GM20431 (cell line): ENCODE results near the gene SLA2.
"Not testable (repeated sequence)": the region's sequence is repeated elsewhere in the genome, so short reads cannot be mapped to it uniquely, and the experiment has no call there.

ENCODE experiments used
- in situ Hi-C: fragments of 300-500 bp; cut with MseI, MboI; formaldehyde crosslinking; loops from one replicate; pipeline ENCODE4 v1.15.0; 2020; ENCODE audit warnings: low sequenced_read_pairs; ENCODE audit not compliant: unreplicated experiment

The SLA2 gene

GRCh38 chr20:36647196-36648121 lies 1.5 kb upstream of the SLA2 start:
- in situ Hi-C loops = no loop called here

GRCh38 chr20:36646678-36647077 lies 682 bp upstream of the SLA2 start:
- in situ Hi-C loops = no loop called here

GRCh38 chr20:36645353-36645752 lies 643 bp downstream of the SLA2 start:
- in situ Hi-C loops = no loop called here

GRCh38 chr20:36644706-36645095 lies 1.3 kb downstream of the SLA2 start:
- in situ Hi-C loops = no loop called here

GRCh38 chr20:36644032-36644705 lies 1.8 kb downstream of the SLA2 start:
- in situ Hi-C loops = no loop called here

GRCh38 chr20:36642136-36642535 lies 3.9 kb downstream of the SLA2 start:
- in situ Hi-C loops = no loop called here

GRCh38 chr20:36641506-36641843 lies 4.5 kb downstream of the SLA2 start:
- in situ Hi-C loops = no loop called here

- in situ Hi-C loops = not testable (repeated sequence)
These were observed 7.1 kb downstream of the SLA2 start for GRCh38 chr20:36638876-36639400.

- in situ Hi-C loops = no loop called here
These were observed 11.7 kb downstream of the SLA2 start for GRCh38 chr20:36634342-36634741.

- in situ Hi-C loops = no loop called here
These were observed 12.7 kb downstream of the SLA2 start for GRCh38 chr20:36633285-36633772.

GRCh38 chr20:36632487-36633284 lies 13.3 kb downstream of the SLA2 start:
- in situ Hi-C loops = no loop called here

- in situ Hi-C loops = no loop called here
These were observed 13.9 kb downstream of the SLA2 start for GRCh38 chr20:36632147-36632486.

- in situ Hi-C loops = no loop called here
These were observed 14.3 kb downstream of the SLA2 start for GRCh38 chr20:36631646-36632045.

- in situ Hi-C loops = no loop called here
These were observed 16.0 kb downstream of the SLA2 start for GRCh38 chr20:36629719-36630681.

GRCh38 chr20:36628076-36628475 lies 17.9 kb downstream of the SLA2 start:
- in situ Hi-C loops = no loop called here

- in situ Hi-C loops = no loop called here
These were observed 21.1 kb downstream of the SLA2 start for GRCh38 chr20:36624944-36625324.

GRCh38 chr20:36624068-36624943 lies 21.7 kb downstream of the SLA2 start:
- in situ Hi-C loops = no loop called here

GRCh38 chr20:36623444-36623843 lies 22.6 kb downstream of the SLA2 start:
- in situ Hi-C loops = no loop called here
